OCI-LY3 (cell line): ENCODE results near the gene ZFAND3.

Experiments
- EZH2phosphoT487 ChIP-seq: fragments of 200-600 bp; shearing (Covaris generic); IDR thresholded peaks from 2 replicates; pipeline ENCODE4 v1.6.1; 2018; ENCODE audit warnings: antibody characterized with exemption, mixed run types, low read depth
- TF ChIP-seq, protein P1 (sequence below): fragments of 200-600, 300-600 bp; sonication (generic); IDR thresholded peaks from 2 replicates; pipeline ENCODE4 v1.5.1; 2014; ENCODE audit warnings: antibody characterized with exemption, low read length, low read depth

- TF ChIP-seq, protein P1, sequence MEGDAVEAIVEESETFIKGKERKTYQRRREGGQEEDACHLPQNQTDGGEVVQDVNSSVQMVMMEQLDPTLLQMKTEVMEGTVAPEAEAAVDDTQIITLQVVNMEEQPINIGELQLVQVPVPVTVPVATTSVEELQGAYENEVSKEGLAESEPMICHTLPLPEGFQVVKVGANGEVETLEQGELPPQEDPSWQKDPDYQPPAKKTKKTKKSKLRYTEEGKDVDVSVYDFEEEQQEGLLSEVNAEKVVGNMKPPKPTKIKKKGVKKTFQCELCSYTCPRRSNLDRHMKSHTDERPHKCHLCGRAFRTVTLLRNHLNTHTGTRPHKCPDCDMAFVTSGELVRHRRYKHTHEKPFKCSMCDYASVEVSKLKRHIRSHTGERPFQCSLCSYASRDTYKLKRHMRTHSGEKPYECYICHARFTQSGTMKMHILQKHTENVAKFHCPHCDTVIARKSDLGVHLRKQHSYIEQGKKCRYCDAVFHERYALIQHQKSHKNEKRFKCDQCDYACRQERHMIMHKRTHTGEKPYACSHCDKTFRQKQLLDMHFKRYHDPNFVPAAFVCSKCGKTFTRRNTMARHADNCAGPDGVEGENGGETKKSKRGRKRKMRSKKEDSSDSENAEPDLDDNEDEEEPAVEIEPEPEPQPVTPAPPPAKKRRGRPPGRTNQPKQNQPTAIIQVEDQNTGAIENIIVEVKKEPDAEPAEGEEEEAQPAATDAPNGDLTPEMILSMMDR = no peak
- no peak for TF ChIP-seq EZH2phosphoT487
Observed at GRCh38 chr6:37878150-37878710, 58.7 kb downstream of the ZFAND3 start.
